Stimulated activated memory B cell treated with anti-CD40 and anti-IgM and Interleukin-4, amounts not matched to agents 10 μg/mL and 1 μg/mL and 100 μg/mL, for 72 hours (primary cell): ENCODE data around the gene FAM131C.

Source experiments
- ATAC-seq: fragments of 150-1000 bp; cut with Tn5 transposase; 2 replicates; pipeline ENCODE4 v1.10.0; 2021
- H3K27ac Mint-ChIP-seq: one replicate; pipeline ENCODE4 v1.8.0; 2022; ENCODE audit warnings: mild to moderate bottlenecking, mixed read lengths
- H3K27me3 Mint-ChIP-seq: one replicate; pipeline ENCODE4 v1.8.0; 2022; ENCODE audit warnings: mixed read lengths
- H3K36me3 Mint-ChIP-seq: one replicate; pipeline ENCODE4 v1.8.0; 2022; ENCODE audit warnings: mixed read lengths
- H3K4me1 Mint-ChIP-seq: one replicate; pipeline ENCODE4 v1.8.0; 2022; ENCODE audit warnings: mixed read lengths
- H3K4me3 Mint-ChIP-seq: one replicate; pipeline ENCODE4 v1.8.0; 2022; ENCODE audit warnings: mild to moderate bottlenecking, moderate library complexity, mixed read lengths
- H3K9me3 Mint-ChIP-seq: one replicate; pipeline ENCODE4 v1.8.0; 2022; ENCODE audit warnings: mixed read lengths

The FAM131C gene

GRCh38 chr1:16015960-16016901, 57.2 kb downstream of the FAM131C start:
- no peak for ATAC-seq
- Mint-ChIP-seq H3K36me3 (no peaks in the 10 kb centered on the region), H3K4me1 (peaks cover 46% of the 10 kb centered on the region), H3K9me3 (no peaks in the 10 kb centered on the region), H3K27me3 (peaks cover 15% of the 10 kb centered on the region), H3K27ac (peak overlapping the region; percentile 70), H3K4me3 (no peak overlapping the region)

GRCh38 chr1:16015491-16015890, 58.0 kb downstream of the FAM131C start:
- peaks cover 13% of the 10 kb centered on the region for H3K27me3 Mint-ChIP-seq
- peaks cover 46% of the 10 kb centered on the region for H3K4me1 Mint-ChIP-seq
- no peak for ATAC-seq
- no peak overlapping the region for H3K4me3 Mint-ChIP-seq
- no peaks in the 10 kb centered on the region for H3K36me3 Mint-ChIP-seq
- H3K27ac Mint-ChIP-seq: peak overlapping the region; percentile 70
- H3K9me3 Mint-ChIP-seq: no peaks in the 10 kb centered on the region

- Mint-ChIP-seq H3K36me3 (no peaks in the 10 kb centered on the region), H3K4me1 (peaks cover 46% of the 10 kb centered on the region), H3K4me3 (peak overlapping the region; percentile 21), H3K9me3 (no peaks in the 10 kb centered on the region), H3K27ac (peak overlapping the region; percentile 70), H3K27me3 (peaks cover 13% of the 10 kb centered on the region)
- ATAC-seq: peak; percentile 64
Observed at GRCh38 chr1:16014509-16015482, 58.7 kb downstream of the FAM131C start.

- Mint-ChIP-seq H3K36me3 (no peaks in the 10 kb centered on the region), H3K27me3 (peaks cover 13% of the 10 kb centered on the region), H3K4me3 (no peak overlapping the region), H3K27ac (peak overlapping the region; percentile 70), H3K4me1 (peaks cover 46% of the 10 kb centered on the region), H3K9me3 (no peaks in the 10 kb centered on the region)
- no peak for ATAC-seq
Observed at GRCh38 chr1:16013908-16014258, 59.6 kb downstream of the FAM131C start.

GRCh38 chr1:16013220-16013907, 60.1 kb downstream of the FAM131C start:
- H3K9me3 Mint-ChIP-seq: no peaks in the 10 kb centered on the region
- peak overlapping the region; percentile 56 for H3K4me3 Mint-ChIP-seq
- peak; percentile 53 for ATAC-seq
- H3K27ac Mint-ChIP-seq: peak overlapping the region; percentile 70
- H3K4me1 Mint-ChIP-seq: peaks cover 46% of the 10 kb centered on the region
- no peaks in the 10 kb centered on the region for H3K36me3 Mint-ChIP-seq
- peaks cover 13% of the 10 kb centered on the region for H3K27me3 Mint-ChIP-seq

GRCh38 chr1:16012590-16013219, 60.7 kb downstream of the FAM131C start:
- H3K9me3 Mint-ChIP-seq: no peaks in the 10 kb centered on the region
- H3K4me3 Mint-ChIP-seq: peak overlapping the region; percentile 56
- no peaks in the 10 kb centered on the region for H3K36me3 Mint-ChIP-seq
- ATAC-seq: peak; percentile 31
- H3K4me1 Mint-ChIP-seq: peaks cover 47% of the 10 kb centered on the region
- peak overlapping the region; percentile 70 for H3K27ac Mint-ChIP-seq
- H3K27me3 Mint-ChIP-seq: peaks cover 13% of the 10 kb centered on the region

- no peak for ATAC-seq
- no peaks in the 10 kb centered on the region for H3K36me3 Mint-ChIP-seq
- H3K4me3 Mint-ChIP-seq: peak overlapping the region; percentile 56
- H3K27ac Mint-ChIP-seq: peak overlapping the region; percentile 70
- peaks cover 13% of the 10 kb centered on the region for H3K27me3 Mint-ChIP-seq
- no peaks in the 10 kb centered on the region for H3K9me3 Mint-ChIP-seq
- peaks cover 47% of the 10 kb centered on the region for H3K4me1 Mint-ChIP-seq
Observed at GRCh38 chr1:16011936-16012589, 61.4 kb downstream of the FAM131C start.

GRCh38 chr1:16010837-16011236, 62.6 kb downstream of the FAM131C start:
- no peaks in the 10 kb centered on the region for H3K9me3 Mint-ChIP-seq
- no peak overlapping the region for H3K27ac Mint-ChIP-seq
- peaks cover 10% of the 10 kb centered on the region for H3K27me3 Mint-ChIP-seq
- H3K4me1 Mint-ChIP-seq: peaks cover 54% of the 10 kb centered on the region
- H3K36me3 Mint-ChIP-seq: no peaks in the 10 kb centered on the region
- no peak for ATAC-seq
- H3K4me3 Mint-ChIP-seq: no peak overlapping the region

- Mint-ChIP-seq H3K4me1 (peaks cover 52% of the 10 kb centered on the region), H3K27me3 (no peaks in the 10 kb centered on the region), H3K4me3 (no peak overlapping the region), H3K27ac (no peak overlapping the region), H3K36me3 (no peaks in the 10 kb centered on the region), H3K9me3 (no peaks in the 10 kb centered on the region)
- no peak for ATAC-seq
Observed at GRCh38 chr1:16009678-16010077, 63.8 kb downstream of the FAM131C start.

- ATAC-seq: peak; percentile 43
- H3K36me3 Mint-ChIP-seq: no peaks in the 10 kb centered on the region
- H3K4me3 Mint-ChIP-seq: no peak overlapping the region
- no peak overlapping the region for H3K27ac Mint-ChIP-seq
- no peaks in the 10 kb centered on the region for H3K9me3 Mint-ChIP-seq
- H3K4me1 Mint-ChIP-seq: peaks cover 46% of the 10 kb centered on the region
- H3K27me3 Mint-ChIP-seq: no peaks in the 10 kb centered on the region
Observed at GRCh38 chr1:16009030-16009460, 64.4 kb downstream of the FAM131C start.
